Brain microvascular endothelial cell (primary cell): ENCODE results near the gene SLC4A4.

ENCODE experiments used
- DNase-seq: peaks from one replicate; pipeline ENCODE4 v3.0.0-alpha.2; 2020
- H3K27ac ChIP-seq: fragments of 250-450 bp; sonication (Bioruptor Pico); 2 replicates; pipeline ENCODE4 v1.5.1; 2020; ENCODE audit warnings: mild to moderate bottlenecking, moderate library complexity
- H3K27me3 ChIP-seq: fragments of 250-450 bp; sonication (Bioruptor Pico); replicated peaks from 2 replicates; pipeline ENCODE4 v1.5.1; 2020; ENCODE audit warnings: mild to moderate bottlenecking
- H3K36me3 ChIP-seq: fragments of 250-450 bp; sonication (Bioruptor Pico); replicated peaks from 2 replicates; pipeline ENCODE4 v1.5.1; 2020; ENCODE audit warnings: mild to moderate bottlenecking
- H3K4me3 ChIP-seq: 2 replicates; pipeline ENCODE4 v1.5.1; 2011; ENCODE audit warnings: low read depth, mild to moderate bottlenecking, control low read depth, low read length, moderate library complexity
- in situ Hi-C: cut with HindIII; loops from 2 replicates; pipeline ENCODE4 v1.10.0; 2017; ENCODE audit warnings: low sequenced_read_pairs, low pct_ligation_motif_present
- TF ChIP-seq, protein P1 (sequence below): IDR thresholded peaks from 2 replicates; pipeline ENCODE4 v1.5.1; 2011; ENCODE audit warnings: low read depth, mild to moderate bottlenecking, moderate library complexity, low read length, control low read depth, inconsistent platforms; ENCODE audit errors: missing control alignments

Gene SLC4A4

DNA sequence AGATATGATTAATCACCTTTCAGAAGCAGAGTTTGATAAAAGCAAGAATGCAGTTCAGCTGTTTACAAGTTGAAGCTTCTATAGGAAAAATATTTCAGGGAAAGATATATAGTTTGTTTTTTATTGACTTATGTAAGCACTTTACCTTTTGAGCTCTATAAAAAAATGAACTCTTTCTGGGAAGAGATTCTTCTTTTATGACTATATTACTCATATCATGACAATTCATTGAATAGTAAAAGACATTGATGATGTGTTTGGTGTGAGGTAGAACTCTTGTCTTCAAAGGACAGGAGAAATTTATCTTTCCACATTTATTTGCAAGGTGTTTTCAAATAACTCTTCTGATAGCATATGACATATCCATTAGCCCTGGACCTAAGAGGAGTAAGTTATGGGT is 156.6 kb downstream of the SLC4A4 start:
- TF ChIP-seq, protein P1, sequence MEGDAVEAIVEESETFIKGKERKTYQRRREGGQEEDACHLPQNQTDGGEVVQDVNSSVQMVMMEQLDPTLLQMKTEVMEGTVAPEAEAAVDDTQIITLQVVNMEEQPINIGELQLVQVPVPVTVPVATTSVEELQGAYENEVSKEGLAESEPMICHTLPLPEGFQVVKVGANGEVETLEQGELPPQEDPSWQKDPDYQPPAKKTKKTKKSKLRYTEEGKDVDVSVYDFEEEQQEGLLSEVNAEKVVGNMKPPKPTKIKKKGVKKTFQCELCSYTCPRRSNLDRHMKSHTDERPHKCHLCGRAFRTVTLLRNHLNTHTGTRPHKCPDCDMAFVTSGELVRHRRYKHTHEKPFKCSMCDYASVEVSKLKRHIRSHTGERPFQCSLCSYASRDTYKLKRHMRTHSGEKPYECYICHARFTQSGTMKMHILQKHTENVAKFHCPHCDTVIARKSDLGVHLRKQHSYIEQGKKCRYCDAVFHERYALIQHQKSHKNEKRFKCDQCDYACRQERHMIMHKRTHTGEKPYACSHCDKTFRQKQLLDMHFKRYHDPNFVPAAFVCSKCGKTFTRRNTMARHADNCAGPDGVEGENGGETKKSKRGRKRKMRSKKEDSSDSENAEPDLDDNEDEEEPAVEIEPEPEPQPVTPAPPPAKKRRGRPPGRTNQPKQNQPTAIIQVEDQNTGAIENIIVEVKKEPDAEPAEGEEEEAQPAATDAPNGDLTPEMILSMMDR = no peak
- Histone ChIP-seq H3K27me3 (no peaks in the 10 kb centered on the region), H3K36me3 (no peaks in the 10 kb centered on the region), H3K27ac (no peak overlapping the region), H3K4me3 (no peak overlapping the region)
- DNase-seq = no peak
- in situ Hi-C loops = no loop called here

DNA sequence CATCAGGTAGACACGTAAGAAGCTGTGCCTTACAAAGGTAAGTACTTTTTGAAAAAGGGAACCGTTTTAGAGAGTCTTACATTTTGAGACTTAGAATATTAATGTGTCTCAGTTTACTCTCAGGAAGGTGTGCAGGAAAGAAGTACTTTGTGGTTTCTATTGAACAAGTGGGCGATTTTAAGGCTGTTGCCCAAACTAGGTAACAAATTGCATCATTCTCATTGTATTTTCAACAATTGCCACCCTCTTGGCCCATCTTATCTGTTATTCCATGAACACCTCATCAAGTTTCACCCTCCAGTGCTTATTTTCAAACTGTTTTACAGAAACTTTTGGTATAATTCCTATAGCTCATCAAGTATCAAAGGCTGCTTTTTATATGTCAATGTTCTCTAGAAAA is 158.3 kb downstream of the SLC4A4 start:
- no peaks in the 10 kb centered on the region for H3K27me3 ChIP-seq
- TF ChIP-seq, protein P1 = no peak
- H3K27ac ChIP-seq = no peak overlapping the region
- no peaks in the 10 kb centered on the region for H3K36me3 ChIP-seq
- DNase-seq = no peak
- H3K4me3 ChIP-seq = no peak overlapping the region
- in situ Hi-C loops = no loop called here

GRCh38 chr4:71498002-71498401 is 159.2 kb downstream of the SLC4A4 start:
- no peak overlapping the region for H3K27ac ChIP-seq
- H3K4me3 ChIP-seq = no peak overlapping the region
- no peaks in the 10 kb centered on the region for H3K27me3 ChIP-seq
- no peak for DNase-seq
- in situ Hi-C loops = no loop called here
- TF ChIP-seq, protein P1 = no peak
- no peaks in the 10 kb centered on the region for H3K36me3 ChIP-seq

- no peak overlapping the region for H3K27ac ChIP-seq
- DNase-seq = no peak
- no peak overlapping the region for H3K4me3 ChIP-seq
- TF ChIP-seq, protein P1 = no peak
- H3K36me3 ChIP-seq = no peaks in the 10 kb centered on the region
- H3K27me3 ChIP-seq = no peaks in the 10 kb centered on the region
- in situ Hi-C loops = no loop called here
These were observed 159.8 kb downstream of the SLC4A4 start for GRCh38 chr4:71498625-71499024.

DNA sequence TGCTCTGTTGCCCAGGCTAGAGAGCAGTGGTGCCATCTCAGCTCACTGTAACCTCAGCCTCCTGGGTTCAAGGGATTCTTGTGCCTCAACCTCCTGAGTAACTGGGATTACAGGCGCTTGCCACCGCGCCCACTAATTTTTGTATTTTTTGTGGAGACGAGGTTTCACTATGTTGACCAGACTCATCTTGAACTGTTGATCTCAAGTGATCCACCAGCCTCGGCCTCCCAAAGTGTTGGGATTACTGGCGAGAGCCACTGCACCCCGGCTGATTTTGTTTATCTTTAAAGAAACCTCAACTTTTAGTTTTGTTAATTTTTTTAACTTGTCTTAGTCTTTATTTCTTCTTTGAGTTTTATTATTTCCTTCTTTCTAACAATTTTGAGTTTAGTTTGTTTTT is 163.2 kb downstream of the SLC4A4 start:
- H3K36me3 ChIP-seq = no peaks in the 10 kb centered on the region
- no peak overlapping the region for H3K4me3 ChIP-seq
- TF ChIP-seq, protein P1 = no peak
- H3K27ac ChIP-seq = no peak overlapping the region
- DNase-seq = no peak
- in situ Hi-C loops = no loop called here
- no peaks in the 10 kb centered on the region for H3K27me3 ChIP-seq

DNA sequence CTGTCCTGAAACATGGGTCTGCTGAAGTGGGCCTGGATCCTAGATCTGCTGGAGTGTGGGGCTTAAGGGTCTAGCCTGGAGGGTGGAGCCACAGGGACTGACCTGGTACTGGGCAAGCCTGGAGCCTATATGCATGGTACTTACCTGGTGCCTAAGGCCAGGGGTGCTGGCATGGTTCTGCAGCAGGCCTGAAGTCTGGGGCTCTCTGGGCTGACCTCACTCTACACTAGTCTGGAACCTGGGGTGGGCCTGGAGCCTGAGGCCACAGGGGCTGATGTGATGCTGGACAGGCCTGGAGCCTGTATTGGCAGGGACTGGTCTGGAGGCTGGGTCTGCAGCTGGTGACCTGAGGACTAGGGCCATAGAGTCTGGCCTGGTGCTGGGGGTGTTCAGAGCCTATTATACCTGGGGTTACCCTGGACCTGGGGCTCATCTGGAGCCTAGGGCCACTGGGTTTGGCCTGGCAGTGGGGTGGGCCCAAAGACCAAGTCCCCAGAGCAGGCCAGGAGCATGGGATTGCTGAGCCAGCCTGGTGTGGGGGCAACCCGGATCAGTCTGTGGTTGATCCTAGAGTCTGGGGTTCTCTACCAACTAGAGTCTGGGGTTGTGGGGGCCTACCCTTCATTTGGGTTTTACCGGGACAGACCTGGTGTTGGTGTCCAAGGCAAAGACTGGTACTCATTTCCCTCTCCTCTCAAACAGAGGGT is 179.6 kb downstream of the SLC4A4 start:
- TF ChIP-seq, protein P1 = no peak
- in situ Hi-C loops = no loop called here
- DNase-seq = no peak
- H3K27me3 ChIP-seq = no peaks in the 10 kb centered on the region
- H3K4me3 ChIP-seq = no peak overlapping the region
- H3K36me3 ChIP-seq = no peaks in the 10 kb centered on the region
- H3K27ac ChIP-seq = no peak overlapping the region
